SH-SY5Y (cell line): ENCODE data around the gene GPBAR1.

ENCODE experiments used
- GATA2 ChIP-seq: IDR thresholded peaks from 2 replicates; pipeline ENCODE4 v1.6.1; 2011; ENCODE audit warnings: mild to moderate bottlenecking, low read depth, low read length
- GATA3 ChIP-seq: IDR thresholded peaks from 2 replicates; pipeline ENCODE4 v1.6.1; 2011; ENCODE audit warnings: low read depth, mild to moderate bottlenecking, low read length, moderate library complexity

- no peak for TF ChIP-seq GATA2
- TF ChIP-seq GATA3, result no peak
Measured at GRCh38 chr2:218260166-218260565, 649 bp upstream of the GPBAR1 start.
